COLO668 (cell line): ENCODE measurements around the gene ZNF594.
"Not testable (repeated sequence)": the region's sequence is repeated elsewhere in the genome, so short reads cannot be mapped to it uniquely, and the experiment has no call there.

Source experiments
- DNase-seq: peaks from one replicate; lab custom pipeline; 2025; ENCODE audit not compliant: unreplicated experiment; lab: John Stamatoyannopoulos, UW

Gene ZNF594

GRCh38 chr17:5203178-5203907 is 11.7 kb upstream of the ZNF594 start:
- no peak for DNase-seq

- DNase-seq, result no peak
Measured at GRCh38 chr17:5201011-5201410, 9.3 kb upstream of the ZNF594 start.

GRCh38 chr17:5200360-5200759 is 8.7 kb upstream of the ZNF594 start:
- no peak for DNase-seq

DNA sequence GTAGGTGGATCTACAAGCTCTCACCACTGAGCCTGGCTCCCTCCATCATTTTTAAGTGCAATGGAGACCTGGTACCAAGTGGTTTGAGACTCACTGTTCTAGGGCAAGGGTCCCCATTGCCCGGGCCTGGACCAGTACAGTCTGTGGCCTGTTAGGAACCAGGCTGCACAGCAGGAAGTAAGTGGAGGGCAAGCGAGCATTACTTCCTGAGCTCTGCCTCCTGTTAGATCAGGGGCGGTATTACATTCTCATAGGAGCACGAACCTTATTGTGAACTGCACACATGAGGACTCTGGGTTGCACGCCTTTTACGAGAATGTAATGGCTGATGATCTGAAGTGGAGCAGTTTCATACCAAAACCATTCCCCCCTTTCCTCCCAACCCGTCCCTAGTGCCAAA is 6.8 kb upstream of the ZNF594 start:
- DNase-seq, result no peak

DNA sequence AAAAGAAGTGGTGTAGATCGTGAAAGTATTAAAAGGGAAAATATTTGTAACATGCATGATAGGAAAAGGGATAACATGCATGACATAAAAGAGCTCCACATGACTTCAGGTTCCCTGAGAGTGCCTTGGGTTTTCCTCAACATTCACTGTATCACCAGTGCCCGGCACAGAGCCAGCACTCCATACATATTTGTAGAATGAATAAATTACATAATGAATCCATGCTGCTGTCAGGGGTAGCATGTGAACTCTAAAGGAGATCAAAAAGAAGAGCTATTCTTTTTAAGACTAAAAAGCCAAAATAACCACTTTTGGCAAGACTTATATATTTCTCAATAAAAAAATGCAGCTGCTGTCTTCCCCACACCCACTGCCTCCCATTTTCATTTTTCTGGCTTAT is 2.7 kb upstream of the ZNF594 start:
- no peak for DNase-seq

GRCh38 chr17:5184288-5184687 is 7.4 kb downstream of the ZNF594 start:
- DNase-seq, result no peak

DNA sequence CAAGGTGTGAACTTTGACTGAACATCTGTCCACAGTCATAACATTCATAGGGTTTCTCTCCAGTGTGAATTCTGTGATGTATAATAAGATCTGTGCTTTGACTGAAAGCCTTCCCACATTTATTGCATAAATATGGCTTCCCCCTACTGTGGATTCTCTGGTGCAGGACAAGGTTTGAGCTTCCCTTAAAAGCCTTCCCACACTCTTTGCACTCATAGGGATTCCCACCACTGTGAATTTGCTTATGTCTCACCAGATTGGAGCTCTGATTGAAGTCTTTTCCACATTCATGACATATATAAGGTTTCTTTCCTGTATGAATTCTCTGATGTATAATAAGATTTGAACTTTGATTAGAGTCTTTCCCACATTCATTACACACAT is 8.3 kb downstream of the ZNF594 start:
- no peak for DNase-seq

GRCh38 chr17:5182597-5183409 is 8.9 kb downstream of the ZNF594 start:
- no peak for DNase-seq

GRCh38 chr17:5181509-5182305 is 10.0 kb downstream of the ZNF594 start:
- no peak for DNase-seq

DNA sequence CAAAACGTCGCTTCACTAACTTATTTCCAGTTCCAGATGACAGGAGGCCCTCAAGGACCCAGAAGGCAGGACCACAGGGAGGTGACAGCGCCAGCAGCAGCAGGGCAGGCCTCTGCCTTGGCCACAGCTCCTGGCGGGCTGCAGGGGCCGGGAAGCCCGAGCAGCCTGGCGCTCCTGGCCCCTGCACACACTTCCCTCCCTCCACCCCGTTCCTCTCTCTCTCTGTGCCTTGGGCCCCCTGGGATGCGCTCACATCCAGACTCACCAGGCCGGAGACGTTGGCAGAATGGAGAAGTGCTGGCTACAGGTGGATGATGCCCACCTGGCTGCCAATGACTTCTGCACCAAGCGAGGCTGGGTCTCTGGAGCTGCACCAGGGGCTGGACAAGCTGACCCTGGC is 12.7 kb downstream of the ZNF594 start:
- no peak for DNase-seq

DNA sequence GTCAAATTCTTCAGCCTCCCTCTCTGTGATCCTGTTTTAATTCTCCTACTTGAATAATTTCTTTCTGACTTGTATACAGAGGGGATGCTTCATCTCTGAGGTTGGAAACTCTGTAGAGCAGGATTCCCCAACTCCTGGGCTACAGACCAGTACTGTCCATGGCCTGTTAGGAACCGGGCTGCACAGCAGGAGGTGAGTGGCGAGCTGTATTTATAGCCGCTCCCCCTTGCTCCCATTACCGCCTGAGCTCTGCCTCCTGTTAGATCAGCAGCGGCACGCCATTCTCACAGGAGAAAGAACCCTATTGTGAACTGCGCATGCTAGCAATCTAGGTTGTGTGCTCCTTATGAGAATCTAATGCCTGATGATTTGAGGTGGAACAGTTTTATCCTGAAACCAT is 16.6 kb downstream of the ZNF594 start:
- not testable (repeated sequence) for DNase-seq

DNA sequence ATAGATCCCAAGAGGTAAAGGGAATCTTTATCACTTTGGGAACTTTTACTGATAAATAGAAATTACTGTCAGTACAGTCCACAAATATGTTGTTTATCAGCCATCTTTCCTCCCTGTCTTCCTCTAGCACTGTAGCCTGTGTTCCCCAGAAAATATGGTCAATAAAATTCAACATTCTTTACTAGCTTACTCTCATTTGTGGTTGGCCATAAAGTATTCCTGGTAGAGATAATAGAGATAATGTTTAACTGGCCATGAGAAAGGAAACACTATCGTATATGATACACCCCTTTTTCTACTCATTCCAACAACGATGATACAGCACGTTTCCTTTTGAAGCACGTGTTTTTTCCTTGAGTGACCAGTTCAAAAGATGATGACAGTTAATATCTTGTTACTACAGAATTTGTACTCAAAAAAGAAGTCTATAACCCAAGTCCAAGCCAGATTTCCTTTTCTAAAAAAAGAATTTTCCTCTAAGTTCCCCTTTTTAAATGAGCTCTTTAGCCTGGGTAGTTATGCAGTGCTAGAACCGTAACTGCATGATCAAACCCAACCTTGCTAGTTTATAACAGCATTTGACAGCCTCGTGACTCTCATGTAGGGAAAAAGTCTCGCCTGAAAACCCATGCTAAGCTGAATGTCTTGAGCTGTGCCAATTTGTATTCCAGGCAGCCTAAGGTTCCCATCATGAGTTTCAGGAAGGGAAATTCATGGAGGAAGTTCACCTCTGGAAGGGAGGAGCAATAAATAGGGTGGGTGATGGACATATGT is 25.7 kb downstream of the ZNF594 start:
- DNase-seq, result not testable (repeated sequence)

- DNase-seq, result no peak
Measured at GRCh38 chr17:5164436-5164835, 27.2 kb downstream of the ZNF594 start.

DNA sequence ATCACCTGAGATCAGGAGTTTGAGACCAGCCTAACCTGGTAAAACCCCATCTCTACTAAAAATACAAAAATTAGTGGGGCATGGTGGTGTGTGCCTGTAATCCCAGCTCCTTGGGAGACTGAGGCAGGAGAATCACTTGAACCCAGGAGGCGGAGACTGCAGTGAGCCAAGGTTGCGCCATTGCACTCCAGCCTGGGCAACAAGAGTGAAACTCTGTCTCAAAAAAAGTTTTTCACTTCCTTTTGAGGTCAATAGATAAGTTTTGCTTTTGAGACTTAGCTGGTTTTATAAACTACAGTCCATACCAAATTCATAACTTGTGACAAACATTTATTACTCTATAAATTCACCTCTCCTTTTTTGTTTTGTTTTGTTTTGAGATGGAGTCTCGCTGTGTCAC is 29.9 kb downstream of the ZNF594 start:
- not testable (repeated sequence) for DNase-seq

DNA sequence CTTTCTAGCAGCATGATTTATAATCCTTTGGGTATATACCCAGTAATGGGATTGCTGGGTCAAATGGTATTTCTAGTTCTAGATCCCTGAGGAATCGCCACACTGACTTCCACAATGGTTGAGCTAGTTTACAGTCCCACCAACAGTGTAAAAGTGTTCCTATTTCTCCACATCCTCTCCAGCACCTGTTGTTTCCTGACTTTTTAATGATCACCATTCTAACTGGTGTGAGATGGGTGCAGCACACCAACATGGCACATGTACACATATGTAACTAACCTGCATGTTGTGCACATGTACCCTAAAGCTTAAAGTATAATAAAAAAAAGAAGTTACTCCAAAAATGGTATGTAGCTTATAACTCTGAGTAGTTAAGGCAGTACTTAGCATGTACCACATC is 31.0 kb downstream of the ZNF594 start:
- not testable (repeated sequence) for DNase-seq

- not testable (repeated sequence) for DNase-seq
Measured at GRCh38 chr17:5146122-5146521, 45.5 kb downstream of the ZNF594 start.

GRCh38 chr17:5142877-5143276 is 48.8 kb downstream of the ZNF594 start:
- not testable (repeated sequence) for DNase-seq

- no peak for DNase-seq
Measured at GRCh38 chr17:5139458-5139732, 52.3 kb downstream of the ZNF594 start.

GRCh38 chr17:5138616-5139457 is 52.8 kb downstream of the ZNF594 start:
- no peak for DNase-seq

GRCh38 chr17:5138198-5138544 is 53.5 kb downstream of the ZNF594 start:
- not testable (repeated sequence) for DNase-seq
